Gastrocnemius medialis (tissue), 4 donors: ENCODE data around the gene ADAMTS20. TPM values are rescaled to one million over a fixed set of nuclear protein-coding genes. Genes with fewer than 3 reads are reported as not detected.

ENCODE experiments used
- ATAC-seq, 2 donors: fragments of 150-250 bp; one replicate each; pipeline ENCODE4 v1.9.1; 2016
- DNase-seq, 2 donors: peaks; one replicate each; pipeline ENCODE4 v3.0.0-alpha.2; 2019
- H3K27ac ChIP-seq, 4 donors: fragments of 200-600 bp; sonication (generic); 1 replicate in 1 of 4; 2 replicates in 3 of 4; pipeline ENCODE4 v1.5.1; 2016 to 2018; ENCODE audit warnings: mild to moderate bottlenecking in 2 of 4, moderate library complexity in 1 of 4
- H3K27me3 ChIP-seq, 3 donors: fragments of 200-600 bp; sonication (generic) in 2 of 3; 1 replicate in 1 of 3; 2 replicates in 2 of 3; pipeline versions ENCODE4 v1.5.1 to v1.6.0; 2016 to 2019; ENCODE audit warnings: mild to moderate bottlenecking in 1 of 3, moderate library complexity in 1 of 3
- H3K36me3 ChIP-seq, 2 donors: fragments of 200-600 bp; sonication (generic) in 1 of 2; one replicate each; pipeline ENCODE4 v1.5.1; 2017 to 2018
- H3K4me1 ChIP-seq, 2 donors: fragments of 200-600 bp; sonication (generic) in 1 of 2; one replicate each; pipeline ENCODE4 v1.5.1; 2016 to 2017; ENCODE audit warnings: mild to moderate bottlenecking in 2 of 2
- H3K4me3 ChIP-seq, 4 donors: fragments of 200-600 bp; sonication (generic) in 3 of 4; 1 replicate in 1 of 4; 2 replicates in 3 of 4; pipeline ENCODE4 v1.5.1; 2016 to 2019; ENCODE audit warnings: mild to moderate bottlenecking in 2 of 4
- H3K9me3 ChIP-seq, 3 donors: fragments of 200-600 bp; sonication (generic) in 2 of 3; 1 replicate in 1 of 3; 2 replicates in 2 of 3; pipeline ENCODE4 v1.5.1; 2016 to 2019
- POLR2A ChIP-seq, 2 donors: fragments of 450-650 bp; IDR thresholded peaks; one replicate each; pipeline ENCODE4 v1.6.1; 2017; ENCODE audit warnings: antibody characterized with exemption in 2 of 2, mild to moderate bottlenecking in 2 of 2, moderate library complexity in 2 of 2
- in situ Hi-C, 4 donors: fragments of 200-750 bp; cut with MboI; loops; one replicate each; pipeline versions ENCODE4 v1.15.0 to v1.8.0; 2017; ENCODE audit warnings: low sequenced_read_pairs in 4 of 4
- intact Hi-C: fragments of 100-400 bp; cut with DNase I; formaldehyde crosslinking; loops from one replicate; pipeline ENCODE4 v1.15.1; 2023; ENCODE audit warnings: low total_unique reads
- total RNA-seq, 4 donors: library from RNA; depleted of rRNA; stranded (reverse); fragments of >200 nt; gene quantifications; one replicate each; pipeline versions ENCODE4 v1.1.0 to v1.2.3, GENCODE V29; 2016
- TF ChIP-seq, protein P1 (sequence below), 5 experiments: fragments of 450-650 bp in 3 of 5; fragments of 200-600 bp in 2 of 5; sonication (generic) in 2 of 5; IDR thresholded peaks in 4 of 5; conservative IDR thresholded peaks in 1 of 5; 1 replicate in 4 of 5; 2 replicates in 1 of 5; pipeline ENCODE4 v1.5.1; 2016 to 2019; ENCODE audit warnings: antibody characterized with exemption in 5 of 5, mild to moderate bottlenecking in 3 of 5, moderate library complexity in 3 of 5

The ADAMTS20 gene
- total RNA-seq, 4 donors from 2014 or later = not detected

- Histone ChIP-seq H3K9me3 (no peaks in the 10 kb centered on the region), H3K4me3 (no peak overlapping the region), H3K27me3 (no peaks in the 10 kb centered on the region), H3K4me1 (no peaks in the 10 kb centered on the region), H3K36me3 (no peaks in the 10 kb centered on the region), H3K27ac (no peak overlapping the region)
- TF ChIP-seq, protein P1, sequence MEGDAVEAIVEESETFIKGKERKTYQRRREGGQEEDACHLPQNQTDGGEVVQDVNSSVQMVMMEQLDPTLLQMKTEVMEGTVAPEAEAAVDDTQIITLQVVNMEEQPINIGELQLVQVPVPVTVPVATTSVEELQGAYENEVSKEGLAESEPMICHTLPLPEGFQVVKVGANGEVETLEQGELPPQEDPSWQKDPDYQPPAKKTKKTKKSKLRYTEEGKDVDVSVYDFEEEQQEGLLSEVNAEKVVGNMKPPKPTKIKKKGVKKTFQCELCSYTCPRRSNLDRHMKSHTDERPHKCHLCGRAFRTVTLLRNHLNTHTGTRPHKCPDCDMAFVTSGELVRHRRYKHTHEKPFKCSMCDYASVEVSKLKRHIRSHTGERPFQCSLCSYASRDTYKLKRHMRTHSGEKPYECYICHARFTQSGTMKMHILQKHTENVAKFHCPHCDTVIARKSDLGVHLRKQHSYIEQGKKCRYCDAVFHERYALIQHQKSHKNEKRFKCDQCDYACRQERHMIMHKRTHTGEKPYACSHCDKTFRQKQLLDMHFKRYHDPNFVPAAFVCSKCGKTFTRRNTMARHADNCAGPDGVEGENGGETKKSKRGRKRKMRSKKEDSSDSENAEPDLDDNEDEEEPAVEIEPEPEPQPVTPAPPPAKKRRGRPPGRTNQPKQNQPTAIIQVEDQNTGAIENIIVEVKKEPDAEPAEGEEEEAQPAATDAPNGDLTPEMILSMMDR (IDR thresholded peaks at IDR 0.05 in 4 of 5, conservative IDR thresholded peaks at IDR 0.05 in 1 of 5) = no peak
- DNase-seq (peak in 1 of 2 donors; percentile 35), ATAC-seq (peak in 1 of 2 donors; percentile 30)
- intact Hi-C loops = no loop called here
- in situ Hi-C loops = no loop called here
Measured at GRCh38 chr12:43306066-43306465, 245.9 kb downstream of the ADAMTS20 start.

DNA sequence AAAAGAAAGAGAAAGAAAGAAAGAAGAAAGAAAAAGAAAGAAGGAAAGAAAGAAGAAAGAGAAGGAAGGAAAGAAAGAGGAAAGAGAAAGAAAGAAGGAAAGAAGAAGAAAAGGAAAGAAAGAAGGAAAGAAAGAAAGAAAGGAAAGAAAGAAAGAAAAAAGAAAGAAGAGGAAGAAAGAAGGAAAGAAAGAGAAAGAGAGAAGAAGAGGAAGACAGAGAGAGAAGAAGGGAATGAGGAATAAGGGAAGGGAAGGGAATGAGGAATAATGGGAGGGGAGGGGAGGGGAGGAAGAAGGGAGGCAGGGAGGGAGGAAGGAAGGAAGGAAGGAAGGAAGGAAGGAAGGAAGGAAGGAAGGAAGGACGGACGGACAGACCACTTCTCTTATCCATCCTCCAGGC, 246.9 kb downstream of the ADAMTS20 start:
- DNase-seq = no peak
- no peaks in the 10 kb centered on the region for H3K36me3 ChIP-seq
- H3K4me1 ChIP-seq = no peaks in the 10 kb centered on the region
- no peaks in the 10 kb centered on the region for H3K27me3 ChIP-seq
- ATAC-seq = no peak
- no peaks in the 10 kb centered on the region for H3K9me3 ChIP-seq
- H3K4me3 ChIP-seq = no peak overlapping the region
- H3K27ac ChIP-seq = no peak overlapping the region
- intact Hi-C loops = no loop called here
- in situ Hi-C loops = no loop called here
- TF ChIP-seq, protein P1 (IDR thresholded peaks at IDR 0.05 in 4 of 5, conservative IDR thresholded peaks at IDR 0.05 in 1 of 5) = no peak
- no peak for TF ChIP-seq POLR2A (IDR thresholded peaks at IDR 0.05)

Other genes starting within 250 kb of the ADAMTS20 start
- 1 to 10 TPM; 2.0 to 5.8 (median 3.7) TPM for gene PUS7L, start 206.6 kb upstream of the ADAMTS20 start, total RNA-seq
- gene IRAK4, start 206.7 kb upstream of the ADAMTS20 start, total RNA-seq = 10 to 100 TPM in 1 of 4 donors, 1 to 10 TPM in 3; 2.5 to 10.0 (median 2.9) TPM